Neural progenitor cell (in vitro differentiated cells): ENCODE results near the gene IBA57.
A peak's percentile ranks its signal among the peaks of the same experiment; 100 is the strongest.

Experiments
- CTCF ChIP-seq: fragments of 200-600 bp; sonication (generic); IDR thresholded peaks from 2 replicates; pipeline ENCODE4 v1.5.1; 2017; ENCODE audit warnings: antibody characterized with exemption, mild to moderate bottlenecking
- EZH2phosphoT487 ChIP-seq: fragments of 200-600 bp; sonication (generic); IDR thresholded peaks from 2 replicates; pipeline ENCODE4 v1.6.1; 2017; ENCODE audit warnings: antibody characterized with exemption

GRCh38 chr1:228180271-228180958 lies 14.8 kb downstream of the IBA57 start:
- peak; percentile 43 for TF ChIP-seq CTCF
- TF ChIP-seq EZH2phosphoT487: no peak
